Mesenchymal stem cell (in vitro differentiated cells and primary cell): ENCODE data around the gene TECPR1.

ENCODE experiments used
- DNase-seq: peaks from one replicate; pipeline ENCODE4 v3.0.0-alpha.2; 2013
- H2AFZ ChIP-seq: one replicate; pipeline ENCODE4 v1.6.1; 2013; ENCODE audit warnings: low read depth, mild to moderate bottlenecking, control low read depth, inconsistent platforms, low read length, moderate library complexity
- H2AK5ac ChIP-seq: 2 replicates; pipeline ENCODE4 v1.6.1; 2013; ENCODE audit warnings: low read length, moderate library complexity, mild to moderate bottlenecking, inconsistent platforms; ENCODE audit not compliant: severe bottlenecking
- H2BK120ac ChIP-seq: one replicate; pipeline ENCODE4 v1.6.1; 2013; ENCODE audit warnings: low read depth, mild to moderate bottlenecking, inconsistent platforms, low read length, moderate library complexity
- H2BK12ac ChIP-seq, 2 experiments: one replicate each; pipeline ENCODE4 v1.6.1; 2013; ENCODE audit warnings: inconsistent platforms in 2 of 2, low read length in 2 of 2, mild to moderate bottlenecking in 2 of 2, moderate library complexity in 2 of 2, control low read depth in 1 of 2
- H2BK15ac ChIP-seq: one replicate; pipeline ENCODE4 v1.6.1; 2013; ENCODE audit warnings: mild to moderate bottlenecking, low read depth, inconsistent platforms; ENCODE audit not compliant: poor library complexity, severe bottlenecking
- H2BK5ac ChIP-seq: 2 replicates; pipeline ENCODE4 v1.6.1; 2013; ENCODE audit warnings: low read depth, mild to moderate bottlenecking, low read length, control low read depth, inconsistent platforms; ENCODE audit not compliant: poor library complexity, severe bottlenecking
- H3K14ac ChIP-seq, 2 experiments: one replicate each; pipeline ENCODE4 v1.6.1; 2013; ENCODE audit warnings: inconsistent platforms in 2 of 2, low read length in 2 of 2, control low read depth in 1 of 2, mild to moderate bottlenecking in 1 of 2, moderate library complexity in 1 of 2
- H3K18ac ChIP-seq, 2 experiments: one replicate each; pipeline ENCODE4 v1.6.1; 2013; ENCODE audit warnings: inconsistent platforms in 2 of 2, low read length in 2 of 2, control low read depth in 1 of 2, low read depth in 1 of 2, mild to moderate bottlenecking in 1 of 2
- H3K23ac ChIP-seq, 2 experiments: one replicate each; pipeline ENCODE4 v1.6.1; 2013; ENCODE audit warnings: inconsistent platforms in 2 of 2, low read length in 2 of 2, mild to moderate bottlenecking in 2 of 2, moderate library complexity in 2 of 2, control low read depth in 1 of 2
- H3K27ac ChIP-seq: 2 replicates; pipeline ENCODE4 v1.5.1; 2013; ENCODE audit warnings: mild to moderate bottlenecking, moderate library complexity, low read length, control low read depth, inconsistent platforms; ENCODE audit not compliant: poor library complexity, severe bottlenecking
- H3K27me3 ChIP-seq, 2 experiments: 2 replicates each; pipeline versions ENCODE4 v1.6.1 to v1.7.0; 2013; ENCODE audit warnings: low read length in 2 of 2, mild to moderate bottlenecking in 2 of 2, moderate library complexity in 2 of 2, control low read depth in 1 of 2, inconsistent platforms in 1 of 2; ENCODE audit not compliant: control insufficient read depth in 1 of 2, insufficient read depth in 1 of 2
- H3K36me3 ChIP-seq, 2 experiments: 2 replicates each; pipeline versions ENCODE4 v1.6.1 to v1.7.0; 2013; ENCODE audit warnings: low read length in 2 of 2, control low read depth in 1 of 2, inconsistent platforms in 1 of 2, low read depth in 1 of 2, mild to moderate bottlenecking in 1 of 2; ENCODE audit not compliant: insufficient read depth in 2 of 2, control insufficient read depth in 1 of 2
- H3K4ac ChIP-seq, 2 experiments: one replicate each; pipeline ENCODE4 v1.6.1; 2013; ENCODE audit warnings: inconsistent platforms in 2 of 2, low read length in 2 of 2, mild to moderate bottlenecking in 2 of 2, moderate library complexity in 2 of 2, control low read depth in 1 of 2, low read depth in 1 of 2
- H3K4me1 ChIP-seq: 2 replicates; pipeline ENCODE4 v1.6.1; 2013; ENCODE audit warnings: low read depth, low read length, control low read depth; ENCODE audit not compliant: control insufficient read depth, insufficient read depth
- H3K4me2 ChIP-seq: 2 replicates; pipeline ENCODE4 v1.6.1; 2013; ENCODE audit warnings: low read length, mild to moderate bottlenecking, inconsistent platforms; ENCODE audit not compliant: poor library complexity, severe bottlenecking
- H3K4me3 ChIP-seq, 2 experiments: 2 replicates each; pipeline versions ENCODE4 v1.5.1 to v1.7.0; 2013; ENCODE audit warnings: low read length in 2 of 2, mild to moderate bottlenecking in 2 of 2, control low read depth in 1 of 2, low read depth in 1 of 2; ENCODE audit not compliant: insufficient read depth in 1 of 2
- H3K79me1 ChIP-seq: replicated peaks from 2 replicates; pipeline ENCODE4 v1.6.1; 2013; ENCODE audit warnings: mild to moderate bottlenecking, control low read depth, low read length, inconsistent platforms; ENCODE audit not compliant: poor library complexity, severe bottlenecking
- H3K9ac ChIP-seq: 2 replicates; pipeline ENCODE4 v1.7.0; 2013; ENCODE audit warnings: mild to moderate bottlenecking, low read length, moderate library complexity
- H3K9me3 ChIP-seq: 2 replicates; pipeline ENCODE4 v1.7.0; 2013; ENCODE audit warnings: mild to moderate bottlenecking, low read length; ENCODE audit not compliant: control insufficient read depth
- H4K8ac ChIP-seq: one replicate; pipeline ENCODE4 v1.6.1; 2013; ENCODE audit warnings: inconsistent platforms, mild to moderate bottlenecking, low read length, moderate library complexity
- H4K91ac ChIP-seq: one replicate; pipeline ENCODE4 v1.6.1; 2013; ENCODE audit warnings: mild to moderate bottlenecking, low read length, inconsistent platforms
- WGBS: methylation state at CpG from one replicate; pipeline ENCODE4 v1.1.7; 2013; ENCODE audit warnings: mixed read lengths; 5-methylcytosine and 5-hydroxymethylcytosine counted together

The TECPR1 gene

GRCh38 chr7:98227939-98228338 lies 24.1 kb downstream of the TECPR1 start:
- no peak overlapping the region for H2BK12ac ChIP-seq
- H3K9ac ChIP-seq, result no peak overlapping the region
- 97% methylated on average over 18 of the region's 18 CpGs for WGBS

GRCh38 chr7:98225913-98226614 lies 26.0 kb downstream of the TECPR1 start:
- H3K14ac ChIP-seq, result no peak overlapping the region
- no peak for DNase-seq
- no peak overlapping the region for H4K91ac ChIP-seq
- no peak overlapping the region for H3K9ac ChIP-seq
- WGBS, result 92% methylated on average over 14 of the region's 16 CpGs
- peak overlapping the region in 1 of 2 experiments; percentile 24 for H3K4me3 ChIP-seq
- H3K4ac ChIP-seq, result no peak overlapping the region
- no peak overlapping the region for H2AFZ ChIP-seq
- no peaks in the 10 kb centered on the region for H3K9me3 ChIP-seq
- no peaks in the 10 kb centered on the region for H3K4me1 ChIP-seq
- H3K18ac ChIP-seq, result no peak overlapping the region
- no peak overlapping the region for H3K23ac ChIP-seq
- peaks cover 19 to 74% of the 10 kb centered on the region in 2 experiments for H3K36me3 ChIP-seq
- H2BK12ac ChIP-seq, result no peak overlapping the region
- H2BK120ac ChIP-seq, result no peak overlapping the region
- no peaks in the 10 kb centered on the region for H3K27me3 ChIP-seq
- H3K27ac ChIP-seq, result no peak overlapping the region
- no peak overlapping the region for H2BK5ac ChIP-seq
- H3K79me1 ChIP-seq, result no peaks in the 10 kb centered on the region
- H4K8ac ChIP-seq, result no peak overlapping the region
- no peak overlapping the region for H2BK15ac ChIP-seq
- H2AK5ac ChIP-seq, result no peak overlapping the region
- H3K4me2 ChIP-seq, result no peak overlapping the region

More at GRCh38 chr7:98227939-98228338, 24.1 kb downstream of the TECPR1 start:
- H3K27ac ChIP-seq, result no peak overlapping the region
- DNase-seq, result no peak
- H3K4me1 ChIP-seq, result no peaks in the 10 kb centered on the region
- no peaks in the 10 kb centered on the region for H3K79me1 ChIP-seq
- no peak overlapping the region for H4K91ac ChIP-seq
- no peak overlapping the region for H3K14ac ChIP-seq
- H3K4me3 ChIP-seq, result no peak overlapping the region
- no peak overlapping the region for H3K18ac ChIP-seq
- H3K4ac ChIP-seq, result no peak overlapping the region
- no peaks in the 10 kb centered on the region for H3K27me3 ChIP-seq
- no peak overlapping the region for H4K8ac ChIP-seq
- peaks cover 13 to 75% of the 10 kb centered on the region in 2 experiments for H3K36me3 ChIP-seq
- H2AK5ac ChIP-seq, result no peak overlapping the region
- no peak overlapping the region for H2BK15ac ChIP-seq
- H2BK5ac ChIP-seq, result no peak overlapping the region
- H2AFZ ChIP-seq, result no peak overlapping the region
- H3K9me3 ChIP-seq, result no peaks in the 10 kb centered on the region
- no peak overlapping the region for H3K4me2 ChIP-seq
- H2BK120ac ChIP-seq, result no peak overlapping the region
- H3K23ac ChIP-seq, result no peak overlapping the region

GRCh38 chr7:98224701-98225181 lies 27.3 kb downstream of the TECPR1 start:
- Histone ChIP-seq H2AFZ (no peak overlapping the region), H2BK5ac (no peak overlapping the region), H4K8ac (no peak overlapping the region), H3K27ac (no peak overlapping the region), H2BK12ac (peak overlapping the region in 1 of 2 experiments; percentile 25), H3K4me3 (no peak overlapping the region), H2BK120ac (no peak overlapping the region), H2BK15ac (no peak overlapping the region), H3K4ac (no peak overlapping the region), H2AK5ac (no peak overlapping the region), H3K9me3 (no peaks in the 10 kb centered on the region), H3K27me3 (no peaks in the 10 kb centered on the region), H3K36me3 (peaks cover 19 to 62% of the 10 kb centered on the region in 2 experiments), H3K4me1 (no peaks in the 10 kb centered on the region), H3K9ac (no peak overlapping the region), H3K79me1 (no peaks in the 10 kb centered on the region), H3K23ac (no peak overlapping the region), H3K14ac (no peak overlapping the region), H4K91ac (no peak overlapping the region), H3K18ac (no peak overlapping the region), H3K4me2 (no peak overlapping the region)
- WGBS, result 98% methylated on average over 21 of the region's 21 CpGs
- DNase-seq, result no peak

GRCh38 chr7:98223898-98224700 lies 27.9 kb downstream of the TECPR1 start:
- Histone ChIP-seq H3K18ac (no peak overlapping the region), H2BK12ac (no peak overlapping the region), H3K27me3 (no peaks in the 10 kb centered on the region), H4K91ac (no peak overlapping the region), H3K4me1 (no peaks in the 10 kb centered on the region), H2BK5ac (no peak overlapping the region), H3K4ac (no peak overlapping the region), H3K9me3 (no peaks in the 10 kb centered on the region), H2BK120ac (no peak overlapping the region), H2AK5ac (no peak overlapping the region), H3K4me2 (no peak overlapping the region), H3K9ac (no peak overlapping the region), H2AFZ (no peak overlapping the region), H2BK15ac (no peak overlapping the region), H3K27ac (no peak overlapping the region), H4K8ac (no peak overlapping the region), H3K14ac (no peak overlapping the region), H3K23ac (no peak overlapping the region), H3K36me3 (peaks cover 19 to 56% of the 10 kb centered on the region in 2 experiments), H3K79me1 (no peaks in the 10 kb centered on the region), H3K4me3 (no peak overlapping the region)
- WGBS, result 94% methylated on average over 19 of the region's 21 CpGs
- no peak for DNase-seq
